Prostate gland (tissue), 2 donors: ENCODE data around the gene OSBPL8. TPM values are rescaled to one million over a fixed set of nuclear protein-coding genes. Genes with fewer than 3 reads are reported as not detected.

Source experiments
- small RNA-seq, 2 donors: library from RNA; depleted of rRNA; stranded (forward); fragments of <200 nt; gene quantifications; one replicate each; pipeline ENCODE3, GENCODE V24; 2016
- total RNA-seq, 2 donors: library from RNA; depleted of rRNA; stranded (reverse); fragments of >200 nt; gene quantifications; one replicate each; pipeline ENCODE4 v1.1.0, GENCODE V29; 2016

Gene OSBPL8
- total RNA-seq, 2 donors from 2014 or later: 50.6 to 54.2 TPM

Small RNA genes within 50 kb of the gene (small RNA-seq; reads per million reads assigned to genes)
- 0 reads per million in 2 donors for gene RN7SKP172

Other genes with a start within 250 kb of the OSBPL8 start
- 10 to 100 TPM; 11.6 to 11.9 TPM for gene BBS10, start 211.4 kb downstream of the OSBPL8 start, total RNA-seq
- 10 to 100 TPM; 21.6 to 34.6 TPM for gene ZDHHC17, start 204.3 kb upstream of the OSBPL8 start, total RNA-seq